ENCODE data around the gene PLK5.

Gene PLK5

DNA sequence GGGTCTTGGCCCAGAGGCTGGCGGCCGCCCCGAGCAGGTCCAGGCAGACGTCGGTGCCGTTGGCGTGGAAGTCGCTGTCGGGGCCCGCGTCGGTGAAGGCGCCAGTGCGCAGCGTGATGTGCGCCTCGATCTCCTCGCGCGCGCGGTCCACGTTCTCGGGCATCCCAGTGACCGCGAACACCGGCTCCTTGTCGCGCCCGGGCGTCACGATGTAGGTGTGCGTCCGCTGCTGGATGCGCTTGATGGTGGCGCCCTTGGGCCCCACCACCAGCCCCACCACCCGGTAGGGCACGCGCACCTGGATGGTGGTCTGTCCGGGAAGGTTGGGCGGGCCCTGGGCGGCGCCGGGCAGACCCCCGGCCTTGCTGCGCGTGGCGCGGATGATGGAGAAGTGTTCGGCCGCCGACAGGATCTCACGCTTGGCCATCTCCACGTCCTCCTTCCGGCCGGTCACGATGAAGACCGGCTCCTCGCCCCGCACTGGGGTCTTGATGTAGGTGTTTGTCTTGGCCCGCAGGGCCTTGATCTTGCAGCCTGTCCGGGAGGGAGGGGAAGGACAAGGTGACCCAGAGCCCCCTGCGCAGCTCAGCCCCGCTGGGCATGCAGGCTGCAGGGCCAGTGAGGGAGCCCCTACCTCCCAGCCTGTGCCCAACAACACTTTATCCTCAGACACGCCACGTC lies 32.7 kb downstream of the PLK5 start:
- no peak for DNase-seq

DNA sequence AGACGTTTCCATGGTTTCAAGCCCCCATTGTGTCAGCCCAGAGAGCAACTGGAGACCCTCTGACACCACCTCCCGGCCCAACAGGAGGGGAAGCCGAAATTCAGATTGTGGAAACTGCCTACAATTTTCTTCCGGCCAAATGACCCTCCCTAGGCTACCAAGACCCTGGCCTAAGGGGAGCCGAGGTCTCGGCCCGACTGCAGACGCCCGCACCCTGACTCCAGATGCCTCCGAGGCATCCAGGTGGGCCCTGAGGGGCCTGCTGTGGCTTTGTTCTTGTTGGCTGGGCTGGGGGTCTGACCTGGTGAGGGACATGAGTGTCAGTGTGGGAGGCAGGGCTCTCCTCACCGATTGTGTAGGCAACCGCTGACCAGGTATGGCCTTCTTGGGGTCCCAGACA lies 34.7 kb downstream of the PLK5 start:
- DNase-seq: no peak

DNA sequence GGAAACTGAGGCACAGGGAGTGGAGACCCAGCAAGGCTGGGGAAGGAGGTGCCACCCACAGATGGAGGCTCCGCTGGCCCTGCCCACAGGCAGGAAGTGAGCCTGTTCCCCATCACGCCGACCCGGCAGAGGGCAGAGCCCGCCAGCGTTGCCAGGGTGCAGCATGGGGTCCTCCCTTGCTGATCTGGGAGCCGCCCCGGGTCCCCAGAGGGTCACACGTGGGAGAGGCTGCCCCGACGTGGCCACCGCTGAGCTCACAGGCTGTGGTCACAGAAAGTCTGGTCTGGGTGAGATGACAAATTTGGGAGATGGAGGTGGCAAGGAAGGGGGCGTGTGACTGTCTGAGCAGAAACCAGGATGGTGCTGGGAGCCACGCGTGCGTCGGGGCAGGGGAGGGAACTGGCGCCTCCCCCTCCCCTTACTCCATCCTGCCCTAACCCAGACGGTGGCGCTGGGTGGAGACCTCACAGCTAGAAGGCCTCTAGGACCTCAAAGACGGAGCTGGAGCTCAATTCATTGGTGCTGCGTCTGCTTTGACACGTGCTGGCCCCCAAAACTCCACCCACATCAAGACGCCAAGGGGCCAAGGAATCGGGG lies 36.5 kb downstream of the PLK5 start:
- DNase-seq: no peak

DNA sequence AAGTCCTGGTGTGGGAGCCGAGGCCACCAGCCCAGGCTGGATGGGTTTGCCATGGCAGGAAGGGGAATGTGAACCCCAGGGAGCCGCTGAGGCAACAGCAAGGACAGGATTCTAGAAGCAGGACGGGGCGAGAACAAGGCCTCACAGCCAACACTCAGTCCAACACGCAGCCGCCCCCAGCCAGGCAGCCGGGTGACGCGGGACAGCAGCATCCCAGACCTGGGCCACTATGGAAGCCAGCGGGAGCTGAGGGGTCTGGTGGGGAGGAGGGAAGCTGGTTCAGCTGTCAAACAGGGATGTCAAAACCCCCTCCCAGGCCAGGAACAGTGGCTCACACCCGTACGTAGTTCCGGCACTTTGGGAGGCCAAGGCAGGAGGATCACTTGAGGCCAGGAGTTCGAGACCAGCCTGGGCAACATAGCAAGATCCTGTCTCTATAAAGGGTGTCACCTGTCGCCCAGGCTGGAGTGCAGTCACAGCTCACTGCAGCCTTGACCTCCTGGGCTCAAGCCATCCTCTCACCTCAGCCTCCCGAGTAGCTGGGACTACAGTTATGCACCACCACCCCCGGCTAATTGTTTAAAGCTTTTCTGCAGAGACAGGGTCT lies 37.5 kb downstream of the PLK5 start:
- DNase-seq: no peak

DNA sequence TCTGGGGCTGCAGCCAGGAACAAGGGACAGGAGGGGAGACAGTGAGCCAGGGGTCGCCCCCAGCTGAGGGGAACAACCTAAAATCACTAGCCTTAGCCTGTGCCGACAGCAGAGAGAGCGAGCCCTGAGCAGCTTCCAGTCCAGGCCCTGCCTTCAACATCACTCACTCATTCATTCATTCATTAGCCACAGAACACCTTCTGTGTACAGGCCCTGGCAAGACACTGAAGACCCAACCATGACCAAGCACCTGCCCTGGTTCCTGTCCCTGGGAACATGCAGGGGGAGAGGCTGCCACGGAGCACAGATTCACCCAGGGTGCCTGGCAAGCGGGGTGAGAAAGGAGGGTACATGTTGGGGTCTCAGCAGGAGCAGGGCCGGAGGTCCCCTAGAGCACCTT lies 39.4 kb downstream of the PLK5 start:
- no peak for DNase-seq

DNA sequence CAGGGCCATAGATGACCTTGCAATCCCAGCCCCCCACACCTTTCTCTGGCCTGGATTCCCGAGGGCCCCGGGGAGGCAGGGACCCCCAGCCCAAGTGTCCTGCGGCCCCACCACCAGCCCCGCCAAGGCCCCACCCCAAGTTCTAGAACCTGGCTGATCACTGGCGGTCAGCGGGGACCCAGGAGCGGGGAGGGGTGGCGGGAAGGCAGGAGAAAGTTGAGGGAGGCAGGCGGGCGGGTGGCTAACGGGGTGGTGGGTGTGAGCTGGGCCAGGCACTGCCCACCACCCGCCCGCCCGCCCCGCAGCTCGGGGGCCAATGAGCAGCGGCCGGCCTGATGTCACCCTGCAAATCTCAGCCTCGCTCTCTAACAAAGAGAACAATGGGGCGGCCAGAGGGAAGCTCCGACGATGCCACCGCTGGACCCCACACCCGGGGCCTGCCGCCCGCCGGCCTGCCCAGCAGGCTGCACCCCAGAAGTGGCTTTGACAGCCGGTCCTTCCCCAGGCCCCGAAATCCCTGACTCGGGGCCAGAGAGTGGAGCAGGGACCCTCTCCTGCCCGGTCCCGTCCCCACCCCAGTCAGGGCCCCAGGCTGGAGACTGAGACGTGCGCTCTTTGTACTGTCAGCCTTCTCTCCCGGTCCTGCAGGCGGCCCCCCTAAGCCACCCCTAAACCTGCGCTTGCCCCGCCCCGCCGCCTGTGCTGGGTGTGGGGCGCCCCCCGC lies 42.7 kb downstream of the PLK5 start:
- no peak for DNase-seq

DNA sequence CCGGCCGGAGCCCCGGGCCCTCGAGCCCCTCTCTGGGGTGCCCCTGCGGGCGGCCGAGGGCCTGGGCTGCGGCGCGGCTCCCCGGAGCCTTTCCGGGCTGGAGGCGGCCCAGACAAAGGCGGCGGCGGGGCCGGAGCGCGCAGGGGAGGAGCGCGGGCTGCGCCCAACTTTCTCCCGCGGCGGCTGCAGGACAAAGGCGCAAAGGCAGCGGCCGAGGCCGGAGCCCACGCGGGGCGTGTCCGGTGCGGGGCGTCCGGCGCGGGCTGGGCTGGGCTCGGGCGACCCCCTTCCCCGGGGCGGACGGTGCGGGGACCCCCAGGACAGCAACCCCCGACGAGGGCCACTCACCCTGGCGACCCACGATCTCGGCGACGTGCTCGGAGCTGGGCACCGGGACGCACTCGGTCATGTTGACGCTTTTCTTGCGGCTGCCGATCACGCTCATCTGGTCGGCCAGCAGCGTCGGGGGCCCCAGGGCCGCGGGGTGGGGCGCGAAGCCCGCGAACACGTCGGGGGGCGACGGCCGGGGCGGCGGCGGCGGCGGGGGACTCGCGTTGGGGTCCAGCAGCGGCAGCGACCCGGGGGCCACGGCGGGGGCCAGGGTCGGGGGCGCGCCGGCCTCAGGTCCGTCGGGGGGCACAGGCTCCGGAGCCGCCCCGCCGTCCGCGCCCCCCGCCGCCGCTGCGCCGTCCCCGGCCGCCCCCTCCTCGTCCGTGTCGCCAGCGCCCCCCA lies 43.4 kb downstream of the PLK5 start:
- DNase-seq: no peak

DNA sequence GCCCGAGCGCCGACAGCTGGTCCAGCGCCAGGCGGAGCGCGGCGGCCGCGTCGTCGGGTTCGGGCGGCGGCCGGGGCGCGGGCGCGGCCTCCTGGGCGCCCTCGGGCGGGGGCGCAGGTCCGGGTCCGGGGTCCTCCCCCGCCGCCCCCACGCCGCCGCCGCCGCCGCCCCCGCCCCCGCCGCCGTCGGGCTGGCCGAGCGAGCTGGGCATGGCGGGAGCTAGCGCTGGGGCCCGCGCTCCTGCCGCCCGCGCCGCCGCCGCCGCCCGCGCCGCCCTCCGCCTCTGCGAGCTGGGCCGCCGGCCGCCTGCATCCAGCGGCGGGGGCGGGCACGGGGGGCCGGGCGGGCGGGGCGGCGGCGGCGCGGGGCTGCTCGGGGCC lies 44.0 kb downstream of the PLK5 start:
- DNase-seq: no peak

DNA sequence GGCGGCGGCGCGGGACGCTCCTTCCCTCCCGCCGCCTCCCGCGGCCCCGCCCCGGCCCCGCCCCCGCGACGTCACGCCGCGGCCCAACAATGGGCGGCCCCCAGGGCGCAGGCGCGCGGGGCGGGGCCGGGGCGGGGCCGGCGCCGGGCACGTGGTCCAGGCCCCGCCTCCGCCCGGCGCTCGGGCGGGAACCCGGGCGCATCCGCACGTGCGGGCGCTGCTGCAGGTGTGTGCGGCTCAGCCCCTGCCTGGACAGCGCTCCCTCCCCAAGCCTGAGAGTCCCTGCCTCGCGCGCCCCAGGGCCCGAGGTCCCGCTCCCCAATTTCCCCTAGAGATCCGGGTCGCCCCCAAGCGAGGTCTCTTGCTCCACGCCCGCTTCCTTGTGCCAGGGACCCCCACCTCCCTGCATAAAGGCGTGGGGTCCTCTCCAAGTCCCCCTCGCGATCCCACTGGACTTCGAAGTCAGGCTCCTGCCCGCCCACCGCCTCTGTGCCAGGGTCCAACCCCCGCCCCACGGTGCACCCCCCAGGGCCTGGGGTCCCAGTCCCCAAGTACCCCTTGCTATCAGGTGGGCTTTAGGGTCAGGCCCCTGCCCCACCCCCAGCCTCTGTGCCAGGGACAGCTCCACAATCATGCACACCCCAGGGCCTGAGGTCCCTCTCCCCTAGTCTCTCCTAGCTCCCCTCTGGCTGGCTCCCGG lies 44.6 kb downstream of the PLK5 start, which contains the start of gene MEX3D:
Gene MEX3D, minus strand, starts transcription at position 6 of the 700 bp plus-strand sequence. CDS start 267 bp downstream, outside the sequence.
- DNase-seq: peak; percentile 80

DNA sequence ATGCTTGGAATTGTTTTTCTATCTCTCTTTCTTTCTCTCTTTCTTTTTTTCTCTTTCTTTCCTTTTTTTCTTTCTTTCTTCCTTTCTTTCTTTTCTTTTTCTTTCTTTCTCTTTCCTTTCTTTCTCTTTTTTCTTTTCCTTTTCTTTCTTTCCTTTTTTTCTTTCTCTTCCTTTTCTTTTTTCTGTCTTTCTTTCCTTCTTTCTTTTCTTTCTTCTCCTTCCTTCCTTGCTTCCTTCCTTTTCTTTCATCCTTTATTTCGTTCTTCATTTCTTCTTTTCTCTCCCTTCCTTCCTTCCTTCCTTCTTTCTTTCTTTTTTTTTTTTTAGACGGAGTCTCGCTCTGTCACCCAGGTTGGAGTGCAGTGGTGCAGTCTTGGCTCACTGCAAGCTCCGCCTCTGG lies 46.1 kb downstream of the PLK5 start:
- no peak for DNase-seq

DNA sequence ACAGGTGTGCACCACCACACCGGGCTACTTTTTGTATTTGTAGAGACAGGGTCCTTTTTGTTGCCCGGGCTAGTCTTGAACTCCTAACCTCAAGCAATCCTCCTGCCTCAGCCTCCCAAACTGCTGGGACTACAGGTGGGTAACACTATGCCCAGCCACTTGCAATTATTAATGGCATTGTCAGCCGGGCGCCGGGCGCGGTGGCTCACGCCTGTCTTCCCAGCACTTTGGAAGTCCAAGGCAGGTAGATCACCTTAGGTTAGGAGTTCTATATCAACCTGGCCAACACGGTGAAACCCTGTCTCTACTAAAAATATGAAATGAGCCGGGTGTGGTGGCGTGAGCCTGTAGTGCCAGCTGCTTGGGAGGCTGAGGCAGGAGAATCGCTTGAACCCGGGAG lies 47.0 kb downstream of the PLK5 start:
- DNase-seq: no peak

DNA sequence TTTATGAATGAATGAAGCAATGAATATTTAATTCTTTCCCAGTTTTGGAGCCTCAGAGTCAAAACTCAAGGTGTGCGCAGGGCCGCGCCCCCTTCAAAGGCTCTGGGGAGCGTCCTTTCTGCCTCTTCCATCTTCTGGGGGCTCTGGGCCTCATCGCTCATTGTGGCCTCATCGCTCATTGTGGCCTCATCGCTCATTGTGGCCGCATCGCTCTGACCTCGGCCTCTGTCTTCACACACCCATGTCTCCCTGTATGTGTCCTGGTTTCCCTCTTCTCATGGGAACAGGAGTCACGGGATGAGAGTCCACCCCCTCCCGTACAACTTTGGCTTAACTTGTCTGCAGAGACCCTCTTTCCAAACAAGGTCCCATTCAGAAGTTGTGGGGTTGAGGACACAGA lies 47.5 kb downstream of the PLK5 start:
- no peak for DNase-seq

DNA sequence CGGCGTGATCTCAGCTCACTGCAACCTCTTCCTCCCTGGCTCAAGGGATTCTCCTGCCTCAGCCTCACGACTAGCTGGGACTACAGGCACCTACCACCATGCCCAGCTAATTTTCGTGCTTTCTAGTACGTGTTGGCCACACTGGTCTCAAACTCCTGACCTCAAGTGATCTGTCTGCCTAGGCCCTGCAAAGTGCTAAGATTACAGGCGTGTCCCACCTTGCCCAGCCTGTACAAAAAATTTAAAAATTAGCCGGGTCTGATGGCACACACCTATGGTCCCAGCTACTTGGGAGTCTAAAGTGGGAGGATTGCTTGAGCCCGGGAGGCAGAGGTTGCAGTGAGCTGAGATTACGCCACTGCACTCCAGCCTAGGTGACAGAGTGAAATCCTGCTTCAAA lies 48.9 kb downstream of the PLK5 start:
- no peak for DNase-seq

DNA sequence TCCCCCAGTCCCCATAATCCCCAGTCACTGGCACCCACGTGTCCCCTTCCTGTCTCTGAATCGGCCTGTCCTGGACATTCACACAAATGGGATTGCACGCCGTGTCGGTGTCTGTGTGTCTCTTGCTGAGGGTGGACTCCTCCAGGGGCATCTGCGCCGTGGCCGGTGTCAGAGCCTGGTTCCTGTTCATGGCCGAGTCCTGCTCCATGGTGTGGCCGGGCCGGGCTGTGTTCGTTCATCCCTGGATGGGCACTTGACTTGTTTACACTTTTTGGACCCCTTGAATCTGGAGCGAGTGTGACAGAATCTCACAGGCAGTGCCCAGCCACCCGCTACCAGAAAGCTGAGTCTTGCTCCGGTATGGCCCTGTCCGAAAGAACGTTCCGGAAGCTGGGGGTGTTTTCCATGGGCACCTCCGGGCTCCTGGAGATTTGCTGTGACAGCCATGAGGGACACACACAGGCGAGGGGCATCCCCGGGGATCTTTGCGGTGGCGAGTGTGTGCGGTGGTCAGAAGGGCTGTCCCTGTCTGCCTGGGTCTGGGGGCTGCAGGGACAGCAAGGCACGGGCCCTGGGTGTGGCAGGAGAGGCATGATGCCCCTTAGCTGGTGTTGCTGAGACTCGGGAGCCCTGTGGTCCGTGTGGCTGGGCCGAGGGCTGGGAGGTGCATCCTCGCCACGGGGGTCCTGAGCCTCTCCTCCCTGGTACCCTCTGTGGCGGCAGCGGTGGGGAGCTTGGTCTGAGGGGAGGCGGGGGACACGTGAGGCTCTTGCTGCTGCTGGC lies 50.7 kb downstream of the PLK5 start:
- DNase-seq: no peak

DNA sequence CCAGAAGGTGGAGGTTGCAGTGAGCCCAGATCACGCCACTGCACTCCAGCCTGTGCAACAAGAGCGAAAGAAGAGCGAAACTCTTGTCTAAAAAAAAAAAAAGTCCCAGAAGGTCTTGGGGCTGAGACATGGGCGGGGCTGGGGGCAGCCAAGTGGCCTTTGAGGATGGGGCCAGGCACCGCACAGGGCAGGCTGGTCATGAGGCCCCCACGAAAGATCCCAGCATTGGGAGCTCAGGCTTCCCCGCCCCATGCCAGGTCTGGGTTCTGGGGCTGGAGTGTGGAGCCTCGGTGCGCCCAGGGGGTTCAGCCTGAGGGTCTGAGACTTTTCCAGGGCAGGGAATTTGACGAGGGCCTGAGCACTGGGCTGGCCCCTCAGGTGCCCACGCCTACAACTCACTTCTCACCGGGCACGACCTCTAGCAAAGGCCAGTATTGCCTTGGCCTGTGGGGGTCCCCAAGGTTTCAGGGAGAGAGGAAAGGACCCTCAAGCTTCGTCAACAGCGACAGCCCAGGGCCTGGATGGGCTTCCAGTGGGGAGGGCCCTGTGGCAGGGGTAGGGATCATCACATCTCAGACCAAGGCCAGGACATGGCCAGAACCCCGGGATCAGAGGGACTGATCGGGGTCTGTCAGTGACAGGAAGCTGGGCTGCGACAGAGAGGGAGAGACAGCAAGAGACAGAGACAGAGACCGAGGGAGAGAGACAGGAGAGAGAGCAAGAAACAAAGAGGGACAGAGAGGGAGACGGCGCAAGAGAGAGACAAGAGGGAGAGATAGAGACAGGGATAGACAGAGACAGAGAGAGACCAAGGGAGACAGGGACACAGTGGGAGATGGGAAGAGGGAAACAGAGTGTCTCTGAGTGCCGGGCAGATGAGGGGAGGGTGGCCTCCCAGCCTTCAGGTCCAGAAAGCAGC lies 51.7 kb downstream of the PLK5 start:
- DNase-seq: no peak

DNA sequence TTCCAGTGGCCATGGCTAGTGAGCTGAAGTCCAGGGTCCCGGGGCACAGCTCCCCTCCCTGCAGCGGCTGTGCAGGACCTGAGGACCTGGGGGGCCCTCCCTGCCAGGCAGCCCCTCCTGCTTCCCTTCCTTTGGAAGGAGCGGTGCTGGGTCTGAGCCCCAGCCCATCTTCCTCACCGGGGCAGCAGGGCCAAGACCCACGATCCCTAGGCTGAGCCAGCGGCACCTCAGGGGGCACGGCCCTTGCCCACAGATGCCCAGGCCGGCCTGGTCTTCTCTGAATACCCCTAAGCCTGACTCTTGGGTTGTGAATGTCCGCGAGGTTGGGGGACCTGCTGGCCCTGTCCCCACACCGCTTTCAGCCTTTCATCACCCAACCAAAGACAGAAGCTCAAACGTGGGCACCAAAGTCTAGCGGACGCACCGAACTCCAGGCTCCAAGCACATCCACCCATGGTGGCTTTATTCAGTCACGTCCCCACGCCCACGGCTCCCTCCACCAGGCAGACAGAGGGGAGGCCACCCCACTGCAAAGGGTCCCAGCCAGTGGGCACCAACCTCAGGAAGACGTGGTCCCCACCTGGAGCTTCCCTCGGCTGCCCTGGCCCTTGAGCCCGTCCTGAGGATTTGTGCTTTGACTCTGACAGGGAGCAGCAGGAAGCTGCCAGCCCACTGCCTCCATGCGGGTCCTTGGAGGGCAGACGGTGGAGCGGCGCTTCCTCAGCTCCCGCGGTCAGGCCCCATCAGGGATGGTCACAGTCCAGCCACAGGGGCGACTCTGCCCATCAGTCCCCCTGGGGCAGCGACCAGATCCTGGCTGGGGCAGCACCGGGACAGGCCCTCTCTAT lies 52.6 kb downstream of the PLK5 start:
- DNase-seq: no peak

DNA sequence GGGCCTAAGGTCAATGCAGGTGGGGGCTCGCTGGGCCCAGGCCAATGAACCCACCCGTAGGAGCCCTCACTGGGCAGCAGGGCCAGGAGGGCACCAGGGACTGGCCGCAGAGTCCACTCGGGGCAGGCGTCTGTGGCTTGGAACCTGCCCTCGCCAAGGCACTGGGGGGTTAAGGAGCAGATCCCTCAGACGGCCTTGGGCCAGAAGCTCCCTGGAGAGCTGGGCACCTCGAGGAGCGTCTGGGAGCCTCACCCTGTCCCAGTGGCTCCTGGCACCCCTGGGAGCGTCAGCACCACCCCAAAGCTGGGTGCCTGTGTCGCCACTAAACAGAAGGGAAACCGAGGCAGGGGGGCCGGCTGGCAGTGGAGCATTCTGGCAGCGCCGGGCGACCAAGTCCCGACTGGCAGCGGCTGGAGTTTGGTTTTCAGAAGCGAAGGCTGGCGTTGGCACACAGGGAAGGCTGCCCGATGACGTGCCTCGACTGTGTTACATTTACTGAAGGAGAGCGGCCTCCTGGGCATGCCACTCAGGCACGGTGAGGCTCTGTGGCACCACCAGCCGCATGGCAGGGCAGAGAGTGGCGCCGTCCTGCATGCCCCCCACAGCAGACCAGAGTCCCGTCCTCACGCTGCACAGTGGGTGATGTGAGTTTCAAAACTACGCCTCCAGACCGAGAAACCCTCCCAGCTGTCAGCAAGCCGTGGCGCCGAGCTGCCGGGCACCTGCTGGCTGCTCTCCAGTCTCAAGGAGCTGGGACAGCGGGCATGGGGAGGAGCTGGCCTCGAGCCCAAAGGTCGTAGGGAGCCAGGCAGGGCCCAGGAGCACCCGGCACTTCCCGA lies 53.4 kb downstream of the PLK5 start:
- DNase-seq: no peak

DNA sequence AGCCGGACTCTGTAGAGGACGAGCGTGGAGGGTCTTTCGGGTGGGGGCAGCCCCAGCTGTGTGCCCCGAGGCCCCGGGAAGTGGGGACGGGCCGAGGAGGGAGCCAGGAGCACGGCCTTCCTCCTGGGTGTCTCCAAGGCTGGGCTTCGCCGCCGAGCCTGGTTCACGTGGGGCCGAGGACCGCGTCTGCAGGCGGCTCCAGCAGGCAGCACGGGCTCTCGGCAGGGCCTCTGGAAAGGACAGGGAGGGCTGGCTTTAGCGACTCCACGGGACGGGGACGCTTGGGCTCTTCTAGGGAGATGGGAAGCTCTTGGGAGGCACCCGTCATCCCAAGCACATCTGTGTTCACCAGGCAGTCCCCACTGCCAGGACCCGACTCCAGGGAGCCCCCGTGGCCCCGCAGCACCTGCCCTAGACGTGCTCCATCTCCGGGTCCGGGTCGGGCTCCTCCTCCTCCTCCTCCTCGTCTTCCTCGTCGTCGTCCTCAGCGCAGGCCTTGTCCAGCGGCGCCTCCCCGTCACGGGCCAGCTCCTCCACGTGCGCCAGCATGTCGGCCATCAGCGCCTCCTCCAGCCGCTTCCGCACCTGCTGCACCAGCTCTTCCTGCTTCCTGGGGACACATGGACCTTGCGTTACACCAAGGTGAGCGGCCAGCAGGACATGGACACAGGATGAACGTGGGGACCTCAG lies 54.2 kb downstream of the PLK5 start:
- DNase-seq: no peak

All from activated CD4-positive, CD25-positive, alpha-beta regulatory T cell treated with anti-CD3 and anti-CD28 coated beads, Interleukin-2, amount 50 U/mL, for 72 hours (primary cell).